ENCODE measurements around the gene IL12RB1.

The IL12RB1 gene

DNA sequence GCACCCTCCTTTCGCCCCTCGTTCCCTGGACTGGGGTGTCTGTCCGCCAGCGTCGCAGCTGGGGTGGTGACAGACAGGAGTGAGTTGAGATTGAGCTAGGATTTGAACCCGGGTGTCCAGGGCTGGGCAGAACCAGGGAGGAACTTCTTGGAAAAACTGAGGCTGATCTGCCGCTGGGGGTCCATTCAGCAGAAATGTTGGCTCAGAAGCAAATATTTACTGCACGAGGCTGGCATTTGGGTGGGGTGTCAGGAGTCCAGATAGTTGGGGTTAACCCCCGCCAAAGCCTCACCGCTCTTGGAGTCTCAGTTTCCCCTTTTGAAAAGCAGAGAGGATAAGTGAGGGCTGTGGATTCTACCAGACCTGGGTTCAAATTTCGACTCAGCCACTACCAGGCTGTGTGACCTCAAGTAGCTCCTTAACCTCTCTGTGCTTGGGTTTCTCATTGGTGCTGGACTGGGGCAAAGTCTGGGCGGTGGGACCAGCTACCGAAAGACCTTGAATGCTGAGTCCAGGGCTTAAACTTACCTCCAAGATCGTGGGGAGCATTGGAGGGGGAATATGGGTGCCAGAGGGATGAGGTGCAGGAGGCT is 31.8 kb upstream of the IL12RB1 start:
- H2AFZ ChIP-seq = peak overlapping the region; percentile 83
- H3K4me3 ChIP-seq (ENCODE audit: low read depth, low read length) = peak overlapping the region; percentile 53
- H3K36me3 ChIP-seq (ENCODE audit: control insufficient read depth, insufficient read depth, low read length) = no peaks in the 10 kb centered on the region
- no peak overlapping the region for H3K9ac ChIP-seq
- peak overlapping the region; percentile 67 for H3K4me2 ChIP-seq (ENCODE audit: low read length)
- H3K9me3 ChIP-seq (ENCODE audit: control insufficient read depth, low read length) = no peaks in the 10 kb centered on the region
- peaks cover 4% of the 10 kb centered on the region for H3K4me1 ChIP-seq
- H3K27ac ChIP-seq = peak overlapping the region; percentile 34
- no peaks in the 10 kb centered on the region for H3K27me3 ChIP-seq (ENCODE audit: control insufficient read depth, insufficient read depth, low read length)
- TF ChIP-seq, protein P1, sequence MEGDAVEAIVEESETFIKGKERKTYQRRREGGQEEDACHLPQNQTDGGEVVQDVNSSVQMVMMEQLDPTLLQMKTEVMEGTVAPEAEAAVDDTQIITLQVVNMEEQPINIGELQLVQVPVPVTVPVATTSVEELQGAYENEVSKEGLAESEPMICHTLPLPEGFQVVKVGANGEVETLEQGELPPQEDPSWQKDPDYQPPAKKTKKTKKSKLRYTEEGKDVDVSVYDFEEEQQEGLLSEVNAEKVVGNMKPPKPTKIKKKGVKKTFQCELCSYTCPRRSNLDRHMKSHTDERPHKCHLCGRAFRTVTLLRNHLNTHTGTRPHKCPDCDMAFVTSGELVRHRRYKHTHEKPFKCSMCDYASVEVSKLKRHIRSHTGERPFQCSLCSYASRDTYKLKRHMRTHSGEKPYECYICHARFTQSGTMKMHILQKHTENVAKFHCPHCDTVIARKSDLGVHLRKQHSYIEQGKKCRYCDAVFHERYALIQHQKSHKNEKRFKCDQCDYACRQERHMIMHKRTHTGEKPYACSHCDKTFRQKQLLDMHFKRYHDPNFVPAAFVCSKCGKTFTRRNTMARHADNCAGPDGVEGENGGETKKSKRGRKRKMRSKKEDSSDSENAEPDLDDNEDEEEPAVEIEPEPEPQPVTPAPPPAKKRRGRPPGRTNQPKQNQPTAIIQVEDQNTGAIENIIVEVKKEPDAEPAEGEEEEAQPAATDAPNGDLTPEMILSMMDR (IDR thresholded peaks at IDR 0.05) = no peak
- no peaks in the 10 kb centered on the region for H3K79me2 ChIP-seq

DNA sequence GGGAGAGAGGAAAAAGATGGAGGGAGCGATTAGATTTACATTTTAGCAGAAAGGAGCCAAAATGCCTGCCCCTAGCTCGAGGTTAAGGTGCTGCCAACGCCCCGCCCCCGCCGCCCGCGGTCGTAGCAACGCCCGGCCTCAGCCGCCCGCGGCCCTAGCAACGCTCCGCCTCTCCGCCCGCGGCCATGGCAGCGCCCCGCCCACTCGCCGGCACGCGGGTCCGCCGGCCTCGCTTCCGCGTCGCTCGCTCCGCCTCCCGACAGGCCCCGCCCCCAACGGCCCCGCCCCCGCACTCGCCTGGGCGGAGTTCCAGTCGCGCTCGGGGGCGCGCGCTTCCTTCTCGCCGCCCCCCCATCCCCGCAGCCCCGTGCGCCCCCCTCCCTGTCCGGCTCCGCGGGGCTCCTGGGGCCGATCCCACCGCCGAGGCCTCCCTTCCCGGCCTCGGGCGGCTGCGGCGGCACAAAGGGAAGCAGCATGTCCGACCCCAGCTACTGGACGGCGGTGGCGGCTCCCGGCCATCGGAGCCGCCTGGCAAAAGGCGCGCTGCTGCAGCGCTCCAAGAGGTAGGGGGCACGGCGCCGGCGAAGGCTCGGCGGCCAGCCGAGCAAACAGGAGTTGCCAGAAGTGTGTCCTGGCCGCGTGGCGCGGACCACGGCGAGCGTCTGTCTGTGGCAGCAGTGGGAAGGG is 31.1 kb upstream of the IL12RB1 start:
- TF ChIP-seq, protein P1 (IDR thresholded peaks at IDR 0.05) = no peak
- no peaks in the 10 kb centered on the region for H3K9me3 ChIP-seq (ENCODE audit: control insufficient read depth, low read length)
- H3K79me2 ChIP-seq = no peaks in the 10 kb centered on the region
- H3K4me3 ChIP-seq (ENCODE audit: low read depth, low read length) = peak overlapping the region; percentile 53
- H3K9ac ChIP-seq = no peak overlapping the region
- peak overlapping the region; percentile 34 for H3K27ac ChIP-seq
- H3K27me3 ChIP-seq (ENCODE audit: control insufficient read depth, insufficient read depth, low read length) = no peaks in the 10 kb centered on the region
- H3K4me2 ChIP-seq (ENCODE audit: low read length) = peak overlapping the region; percentile 67
- H3K4me1 ChIP-seq = peaks cover 4% of the 10 kb centered on the region
- peak overlapping the region; percentile 83 for H2AFZ ChIP-seq
- no peaks in the 10 kb centered on the region for H3K36me3 ChIP-seq (ENCODE audit: control insufficient read depth, insufficient read depth, low read length)

DNA sequence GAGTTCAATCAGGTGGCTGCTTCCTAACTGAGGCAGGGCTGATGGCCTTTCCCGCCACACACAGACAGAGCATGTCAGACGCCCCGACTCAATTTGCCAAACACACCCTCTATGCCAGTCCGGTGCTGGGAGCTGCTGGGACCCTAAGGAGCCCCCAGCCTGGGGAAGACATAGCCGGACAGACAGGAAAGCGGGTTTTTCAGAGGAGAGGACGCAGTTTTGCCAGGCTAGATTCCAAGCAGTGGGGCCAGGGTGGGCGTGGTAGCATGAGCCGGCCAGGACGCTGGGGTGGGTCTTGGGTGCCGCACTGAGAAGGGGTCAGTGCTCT is 30.6 kb upstream of the IL12RB1 start:
- Histone ChIP-seq H3K4me1 (peaks cover 4% of the 10 kb centered on the region), H3K4me2 (ENCODE audit: low read length) (peak overlapping the region; percentile 56), H3K36me3 (ENCODE audit: control insufficient read depth, insufficient read depth, low read length) (no peaks in the 10 kb centered on the region), H3K9me3 (ENCODE audit: control insufficient read depth, low read length) (no peaks in the 10 kb centered on the region), H2AFZ (peak overlapping the region; percentile 72), H3K27ac (no peak overlapping the region), H3K9ac (no peak overlapping the region), H3K4me3 (ENCODE audit: low read depth, low read length) (peak overlapping the region; percentile 41), H3K27me3 (ENCODE audit: control insufficient read depth, insufficient read depth, low read length) (no peaks in the 10 kb centered on the region), H3K79me2 (no peaks in the 10 kb centered on the region)
- TF ChIP-seq, protein P1 (IDR thresholded peaks at IDR 0.05) = no peak

DNA sequence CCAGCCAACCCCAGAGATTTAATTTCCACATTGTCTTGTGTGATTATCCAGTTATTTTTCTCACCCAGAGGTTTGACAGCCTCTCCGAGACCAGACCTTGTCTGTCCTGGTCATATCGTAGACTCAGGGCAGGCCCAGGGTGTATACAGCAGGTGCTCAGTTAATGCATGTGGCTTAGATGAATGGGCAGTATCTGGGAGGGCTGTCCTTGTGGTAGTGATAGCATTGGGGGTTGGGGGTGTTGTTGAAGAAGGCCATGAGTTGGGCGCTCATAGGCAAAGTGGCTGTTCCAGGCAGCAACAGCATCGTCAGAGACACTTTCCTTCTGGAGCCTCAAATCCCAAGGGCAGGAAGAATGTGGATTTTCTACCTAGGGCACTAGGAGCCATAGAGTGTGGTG is 27.7 kb upstream of the IL12RB1 start:
- Histone ChIP-seq H3K4me1 (peaks cover 13% of the 10 kb centered on the region), H3K79me2 (no peaks in the 10 kb centered on the region), H3K27ac (no peak overlapping the region)

More for the DNA sequence above, 27.7 kb upstream of the IL12RB1 start:
- Histone ChIP-seq H3K36me3 (ENCODE audit: control insufficient read depth, insufficient read depth, low read length) (no peaks in the 10 kb centered on the region), H3K4me3 (ENCODE audit: low read depth, low read length) (no peak overlapping the region), H3K27me3 (ENCODE audit: control insufficient read depth, insufficient read depth, low read length) (no peaks in the 10 kb centered on the region), H2AFZ (no peak overlapping the region), H3K9me3 (ENCODE audit: control insufficient read depth, low read length) (no peaks in the 10 kb centered on the region), H3K4me2 (ENCODE audit: low read length) (no peak overlapping the region), H3K9ac (no peak overlapping the region)
- TF ChIP-seq, protein P1 (IDR thresholded peaks at IDR 0.05) = no peak

Measured in parathyroid adenoma (tissue), 2 donors.